Suprapubic skin (tissue), 4 donors: Measurements from ENCODE around the gene FGF22. TPM values are rescaled to one million over a fixed set of nuclear protein-coding genes. Genes with fewer than 3 reads are reported as not detected.

ENCODE experiments used
- DNase-seq, 2 donors: peaks; one replicate each; pipeline ENCODE4 v3.0.0-alpha.2; 2019; ENCODE audit warnings: low spot score in 2 of 2
- H3K27ac ChIP-seq: fragments of 200-600 bp; sonication (generic); one replicate; pipeline ENCODE4 v1.5.1; 2019
- H3K27me3 ChIP-seq: fragments of 200-600 bp; sonication (generic); one replicate; pipeline ENCODE4 v1.5.1; 2019
- H3K36me3 ChIP-seq: fragments of 200-600 bp; sonication (generic); one replicate; pipeline ENCODE4 v1.5.1; 2019
- H3K4me1 ChIP-seq: fragments of 200-600 bp; sonication (generic); one replicate; pipeline ENCODE4 v1.5.1; 2019
- H3K4me3 ChIP-seq: fragments of 200-600 bp; sonication (generic); one replicate; pipeline ENCODE4 v1.5.1; 2019; ENCODE audit warnings: mild to moderate bottlenecking
- H3K9me3 ChIP-seq: fragments of 200-600 bp; sonication (generic); one replicate; pipeline ENCODE4 v1.5.1; 2019
- EP300 ChIP-seq: sonication (generic); formaldehyde crosslinking; IDR thresholded peaks from one replicate; pipeline ENCODE4 v1.6.1; 2017; ENCODE audit warnings: antibody characterized with exemption
- POLR2A ChIP-seq, 2 donors: fragments of 450-650 bp; IDR thresholded peaks; one replicate each; pipeline ENCODE4 v1.6.1; 2017; ENCODE audit warnings: antibody characterized with exemption in 2 of 2, mild to moderate bottlenecking in 2 of 2, moderate library complexity in 2 of 2
- POLR2AphosphoS5 ChIP-seq, 3 donors: sonication (generic); formaldehyde crosslinking; IDR thresholded peaks; one replicate each; pipeline ENCODE4 v1.6.1; 2017; ENCODE audit warnings: antibody characterized with exemption in 3 of 3
- WGBS: methylation state at CpG from one replicate; pipeline ENCODE4 v1.1.5; 2018; 5-methylcytosine and 5-hydroxymethylcytosine counted together
- total RNA-seq, 4 donors: library from RNA; depleted of rRNA; stranded (reverse); fragments of >200 nt; gene quantifications; one replicate each; pipeline ENCODE4 v1.1.0, GENCODE V29; 2016
- TF ChIP-seq, protein P1 (sequence below), 2 donors: fragments of 200-600 bp in 1 of 2; fragments of 450-650 bp in 1 of 2; sonication (generic) in 1 of 2; IDR thresholded peaks; one replicate each; pipeline ENCODE4 v1.5.1; 2016 to 2019; ENCODE audit warnings: antibody characterized with exemption in 2 of 2, mild to moderate bottlenecking in 1 of 2, moderate library complexity in 1 of 2

FGF22 gene
- total RNA-seq, 4 donors from 2014 or later: 5.2 to 13.0 (median 9.2) TPM

DNA sequence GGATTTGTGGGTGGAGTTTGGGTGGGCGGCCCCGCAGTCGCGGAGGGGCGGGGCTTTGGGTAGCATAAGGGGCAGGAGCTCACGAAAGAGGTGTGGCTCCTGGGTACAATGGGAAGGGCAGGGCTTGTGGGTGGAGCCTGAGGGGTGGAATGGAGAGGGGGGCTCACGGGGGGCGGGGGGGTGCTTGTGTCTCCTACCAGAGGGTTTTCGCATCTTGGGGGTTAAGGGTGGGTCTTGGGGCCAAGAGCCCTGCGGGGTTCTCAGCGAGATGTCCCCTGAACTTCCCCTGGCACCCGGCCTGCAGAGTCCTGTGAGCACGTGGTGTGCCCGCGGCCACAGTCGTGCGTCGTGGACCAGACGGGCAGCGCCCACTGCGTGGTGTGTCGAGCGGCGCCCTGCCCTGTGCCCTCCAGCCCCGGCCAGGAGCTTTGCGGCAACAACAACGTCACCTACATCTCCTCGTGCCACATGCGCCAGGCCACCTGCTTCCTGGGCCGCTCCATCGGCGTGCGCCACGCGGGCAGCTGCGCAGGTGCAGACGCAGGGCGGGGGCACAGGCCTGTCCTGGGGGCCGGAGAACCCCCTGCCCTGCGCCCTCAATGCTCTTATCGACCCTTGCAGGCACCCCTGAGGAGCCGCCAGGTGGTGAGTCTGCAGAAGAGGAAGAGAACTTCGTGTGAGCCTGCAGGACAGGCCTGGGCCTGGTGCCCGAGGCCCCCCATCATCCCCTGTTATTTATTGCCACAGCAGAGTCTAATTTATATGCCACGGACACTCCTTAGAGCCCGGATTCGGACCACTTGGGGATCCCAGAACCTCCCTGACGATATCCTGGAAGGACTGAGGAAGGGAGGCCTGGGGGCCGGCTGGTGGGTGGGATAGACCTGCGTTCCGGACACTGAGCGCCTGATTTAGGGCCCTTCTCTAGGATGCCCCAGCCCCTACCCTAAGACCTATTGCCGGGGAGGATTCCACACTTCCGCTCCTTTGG lies 41.6 kb downstream of the FGF22 start:
- H3K27me3 ChIP-seq: peaks cover 2% of the 10 kb centered on the region
- H3K36me3 ChIP-seq: no peaks in the 10 kb centered on the region
- 65% methylated on average over 33 of the region's 54 CpGs for WGBS
- peak overlapping the region; percentile 98 for H3K27ac ChIP-seq
- H3K4me1 ChIP-seq: peaks cover 35% of the 10 kb centered on the region
- no peaks in the 10 kb centered on the region for H3K9me3 ChIP-seq
- TF ChIP-seq EP300: no peak
- no peak for TF ChIP-seq POLR2AphosphoS5 (IDR thresholded peaks at IDR 0.05)
- TF ChIP-seq POLR2A (IDR thresholded peaks at IDR 0.05): no peak
- TF ChIP-seq, protein P1, sequence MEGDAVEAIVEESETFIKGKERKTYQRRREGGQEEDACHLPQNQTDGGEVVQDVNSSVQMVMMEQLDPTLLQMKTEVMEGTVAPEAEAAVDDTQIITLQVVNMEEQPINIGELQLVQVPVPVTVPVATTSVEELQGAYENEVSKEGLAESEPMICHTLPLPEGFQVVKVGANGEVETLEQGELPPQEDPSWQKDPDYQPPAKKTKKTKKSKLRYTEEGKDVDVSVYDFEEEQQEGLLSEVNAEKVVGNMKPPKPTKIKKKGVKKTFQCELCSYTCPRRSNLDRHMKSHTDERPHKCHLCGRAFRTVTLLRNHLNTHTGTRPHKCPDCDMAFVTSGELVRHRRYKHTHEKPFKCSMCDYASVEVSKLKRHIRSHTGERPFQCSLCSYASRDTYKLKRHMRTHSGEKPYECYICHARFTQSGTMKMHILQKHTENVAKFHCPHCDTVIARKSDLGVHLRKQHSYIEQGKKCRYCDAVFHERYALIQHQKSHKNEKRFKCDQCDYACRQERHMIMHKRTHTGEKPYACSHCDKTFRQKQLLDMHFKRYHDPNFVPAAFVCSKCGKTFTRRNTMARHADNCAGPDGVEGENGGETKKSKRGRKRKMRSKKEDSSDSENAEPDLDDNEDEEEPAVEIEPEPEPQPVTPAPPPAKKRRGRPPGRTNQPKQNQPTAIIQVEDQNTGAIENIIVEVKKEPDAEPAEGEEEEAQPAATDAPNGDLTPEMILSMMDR (IDR thresholded peaks at IDR 0.05): no peak
- peak in 1 of 2 donors; percentile 83 for DNase-seq
- peak overlapping the region; percentile 93 for H3K4me3 ChIP-seq

DNA sequence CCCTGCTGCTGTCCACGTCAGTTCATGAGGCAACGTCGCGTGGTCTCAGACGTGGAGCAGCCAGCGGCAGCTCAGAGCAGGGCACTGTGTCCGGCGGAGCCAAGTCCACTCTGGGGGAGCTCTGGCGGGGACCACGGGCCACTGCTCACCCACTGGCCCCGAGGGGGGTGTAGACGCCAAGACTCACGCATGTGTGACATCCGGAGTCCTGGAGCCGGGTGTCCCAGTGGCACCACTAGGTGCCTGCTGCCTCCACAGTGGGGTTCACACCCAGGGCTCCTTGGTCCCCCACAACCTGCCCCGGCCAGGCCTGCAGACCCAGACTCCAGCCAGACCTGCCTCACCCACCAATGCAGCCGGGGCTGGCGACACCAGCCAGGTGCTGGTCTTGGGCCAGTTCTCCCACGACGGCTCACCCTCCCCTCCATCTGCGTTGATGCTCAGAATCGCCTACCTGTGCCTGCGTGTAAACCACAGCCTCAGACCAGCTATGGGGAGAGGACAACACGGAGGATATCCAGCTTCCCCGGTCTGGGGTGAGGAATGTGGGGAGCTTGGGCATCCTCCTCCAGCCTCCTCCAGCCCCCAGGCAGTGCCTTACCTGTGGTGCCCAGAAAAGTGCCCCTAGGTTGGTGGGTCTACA lies 43.1 kb downstream of the FGF22 start:
- Histone ChIP-seq H3K4me3 (no peak overlapping the region), H3K4me1 (peaks cover 20% of the 10 kb centered on the region), H3K27me3 (no peaks in the 10 kb centered on the region), H3K36me3 (no peaks in the 10 kb centered on the region), H3K27ac (no peak overlapping the region), H3K9me3 (no peaks in the 10 kb centered on the region)
- TF ChIP-seq POLR2AphosphoS5 (IDR thresholded peaks at IDR 0.05) (no peak), EP300 (no peak), POLR2A (IDR thresholded peaks at IDR 0.05) (no peak)
- TF ChIP-seq, protein P1 (IDR thresholded peaks at IDR 0.05): no peak
- 40% methylated on average over 1 of the region's 25 CpGs for WGBS
- DNase-seq: no peak

DNA sequence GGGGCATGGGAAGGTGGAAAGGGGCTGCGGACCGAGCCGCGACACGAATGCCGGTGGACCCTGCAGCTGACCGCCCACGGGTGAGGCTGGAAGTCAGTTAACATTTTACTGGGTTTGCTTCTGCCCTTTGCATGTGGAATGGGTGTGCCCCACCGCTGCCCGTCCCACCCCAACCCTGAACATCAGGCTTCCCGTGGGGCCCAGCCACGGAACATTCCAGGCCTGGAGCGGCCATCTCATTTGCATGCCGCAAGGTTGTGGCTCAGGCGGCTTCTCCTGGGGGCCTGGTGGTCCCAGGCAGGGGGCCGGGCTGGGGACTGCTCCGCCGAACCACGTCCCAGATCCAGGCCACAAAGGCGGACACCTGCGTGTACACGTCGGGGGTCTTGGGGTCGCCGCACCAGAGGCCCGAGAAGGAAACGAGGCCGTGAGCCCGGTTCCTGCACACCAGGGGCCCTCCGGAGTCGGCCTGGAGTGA lies 45.8 kb downstream of the FGF22 start:
- no peaks in the 10 kb centered on the region for H3K9me3 ChIP-seq
- no peaks in the 10 kb centered on the region for H3K27me3 ChIP-seq
- TF ChIP-seq, protein P1 (IDR thresholded peaks at IDR 0.05): no peak
- TF ChIP-seq EP300 (no peak), POLR2A (IDR thresholded peaks at IDR 0.05) (no peak), POLR2AphosphoS5 (IDR thresholded peaks at IDR 0.05) (no peak)
- 88% methylated on average over 11 of the region's 31 CpGs for WGBS
- DNase-seq: no peak
- H3K36me3 ChIP-seq: no peaks in the 10 kb centered on the region
- no peak overlapping the region for H3K4me3 ChIP-seq
- peaks cover 5% of the 10 kb centered on the region for H3K4me1 ChIP-seq
- H3K27ac ChIP-seq: no peak overlapping the region

DNA sequence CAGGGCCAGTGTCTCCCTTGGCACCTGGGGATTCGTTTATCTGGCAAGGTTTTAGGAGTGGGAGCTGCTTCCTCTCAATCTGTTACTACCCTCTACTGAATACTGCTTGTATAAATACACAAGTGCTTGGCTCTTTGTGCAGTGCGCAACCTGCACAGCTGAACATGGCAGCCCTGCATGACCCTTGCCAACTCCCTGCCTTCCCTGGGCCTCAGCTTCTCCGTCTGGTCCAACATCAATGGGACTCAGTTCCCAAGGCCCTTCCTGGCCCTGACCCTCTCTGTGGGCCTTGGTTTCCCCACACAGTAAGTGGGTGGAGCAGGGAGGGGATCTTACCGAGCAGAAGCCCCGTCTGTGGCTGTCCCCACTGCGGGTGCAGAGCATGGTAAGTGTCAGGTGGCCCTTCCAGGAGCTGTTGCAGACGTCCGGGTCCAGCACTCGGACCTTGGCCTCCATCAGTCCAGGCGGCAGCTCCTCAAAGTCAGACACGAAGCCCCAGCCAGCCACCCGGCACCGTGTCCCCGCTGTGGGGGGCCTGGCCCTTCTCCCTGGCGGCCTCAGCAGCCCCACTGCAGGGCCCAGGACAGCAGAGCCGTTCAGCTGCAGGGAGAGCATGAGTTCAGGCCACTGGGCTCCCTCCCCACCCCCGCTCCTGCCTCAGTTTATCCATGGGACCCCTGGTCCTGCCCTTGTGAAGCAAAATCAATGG lies 47.1 kb downstream of the FGF22 start:
- Histone ChIP-seq H3K4me3 (no peak overlapping the region), H3K9me3 (no peaks in the 10 kb centered on the region), H3K36me3 (no peaks in the 10 kb centered on the region), H3K27ac (no peak overlapping the region), H3K4me1 (no peaks in the 10 kb centered on the region), H3K27me3 (no peaks in the 10 kb centered on the region)
- WGBS: 82% methylated on average over 13 of the region's 17 CpGs
- no peak for TF ChIP-seq EP300
- no peak for TF ChIP-seq POLR2AphosphoS5 (IDR thresholded peaks at IDR 0.05)
- TF ChIP-seq, protein P1 (IDR thresholded peaks at IDR 0.05): no peak
- no peak for DNase-seq
